ENCODE measurements around the gene ALOX5AP. TPM values are rescaled to one million over a fixed set of nuclear protein-coding genes. Genes with fewer than 3 reads are reported as not detected.

The ALOX5AP gene
- total RNA-seq, 1 experiment from 2014 or later, result not detected

GRCh38 chr13:30727491-30728355, 7.6 kb upstream of the ALOX5AP start:
- BruUV-seq (replicated peaks), result no TSS peak
- H3K36me3 ChIP-seq (ENCODE audit: low read depth), result no peaks in the 10 kb centered on the region
- no peaks in the 10 kb centered on the region for H3K4me1 ChIP-seq (replicated peaks; ENCODE audit: insufficient read depth)
- no peaks in the 10 kb centered on the region for H4K20me1 ChIP-seq (ENCODE audit: insufficient read depth)
- intact Hi-C loops (cut with micrococcal nuclease; ENCODE audit: unreplicated experiment), result no loop called here
- H2AFZ ChIP-seq, result no peak overlapping the region
- peak in 1 of 2 experiments; percentile 24 for DNase-seq
- ChIA-PET CTCF (no interaction called here), POLR2A (ENCODE audit: unreplicated experiment) (no interaction called here)
- no peaks in the 10 kb centered on the region for H3F3A ChIP-seq (ENCODE audit: insufficient read depth, low read depth)
- no peaks in the 10 kb centered on the region; the same call in 1 of the 2 replicates for H3K9me2 ChIP-seq (ENCODE audit: insufficient read depth)
- TF ChIP-seq CTCF (conservative IDR thresholded peaks at IDR 0.05) (no peak), EZH2 (IDR thresholded peaks at IDR 0.05; ENCODE audit: low read depth) (no peak)
- no peak overlapping the region for H3K27ac ChIP-seq
- H3K4me2 ChIP-seq, result no peak overlapping the region
- H3K9me3 ChIP-seq (ENCODE audit: insufficient read depth, low read depth), result 0 out of 2 replicates have a peak, but pooled peaks cover 4% of the 10 kb centered on the region
- no peaks in the 10 kb centered on the region for H3K79me2 ChIP-seq (ENCODE audit: low read depth)
- no peaks in the 10 kb centered on the region for H3K27me3 ChIP-seq (ENCODE audit: insufficient read depth, low read depth)
- no peak overlapping the region for H3K4me3 ChIP-seq

GRCh38 chr13:30729801-30730200, 5.5 kb upstream of the ALOX5AP start:
- Histone ChIP-seq H3K9me3 (ENCODE audit: insufficient read depth, low read depth) (0 out of 2 replicates have a peak, but pooled peaks cover 1% of the 10 kb centered on the region), H3K79me2 (ENCODE audit: low read depth) (no peaks in the 10 kb centered on the region), H3F3A (ENCODE audit: insufficient read depth, low read depth) (peaks cover 8% of the 10 kb centered on the region; the same call in 1 of the 2 replicates), H3K27me3 (ENCODE audit: insufficient read depth, low read depth) (no peaks in the 10 kb centered on the region), H3K36me3 (ENCODE audit: low read depth) (no peaks in the 10 kb centered on the region), H4K20me1 (ENCODE audit: insufficient read depth) (no peaks in the 10 kb centered on the region), H3K4me2 (no peak overlapping the region), H2AFZ (no peak overlapping the region), H3K4me3 (no peak overlapping the region), H3K27ac (no peak overlapping the region), H3K4me1 (replicated peaks; ENCODE audit: insufficient read depth) (peaks cover 11% of the 10 kb centered on the region), H3K9me2 (ENCODE audit: insufficient read depth) (no peaks in the 10 kb centered on the region)
- BruUV-seq (replicated peaks), result no TSS peak
- intact Hi-C loops (cut with micrococcal nuclease; ENCODE audit: unreplicated experiment), result no loop called here
- TF ChIP-seq CTCF (conservative IDR thresholded peaks at IDR 0.05) (no peak), EZH2 (IDR thresholded peaks at IDR 0.05; ENCODE audit: low read depth) (no peak)
- ChIA-PET POLR2A (ENCODE audit: unreplicated experiment) (no interaction called here), CTCF (no interaction called here)
- DNase-seq, result no peak

GRCh38 chr13:30730526-30730925, 4.8 kb upstream of the ALOX5AP start:
- H3K4me1 ChIP-seq (replicated peaks; ENCODE audit: insufficient read depth), result peaks cover 15% of the 10 kb centered on the region
- no peaks in the 10 kb centered on the region for H3K36me3 ChIP-seq (ENCODE audit: low read depth)
- ChIA-PET CTCF (no interaction called here), POLR2A (ENCODE audit: unreplicated experiment) (no interaction called here)
- H3K9me2 ChIP-seq (ENCODE audit: insufficient read depth), result no peaks in the 10 kb centered on the region
- intact Hi-C loops (cut with micrococcal nuclease; ENCODE audit: unreplicated experiment), result no loop called here
- TF ChIP-seq EZH2 (IDR thresholded peaks at IDR 0.05; ENCODE audit: low read depth) (no peak), CTCF (conservative IDR thresholded peaks at IDR 0.05) (no peak)
- peaks cover 10% of the 10 kb centered on the region; the same call in 1 of the 2 replicates for H3F3A ChIP-seq (ENCODE audit: insufficient read depth, low read depth)
- no peaks in the 10 kb centered on the region for H3K79me2 ChIP-seq (ENCODE audit: low read depth)
- no peak overlapping the region for H3K4me2 ChIP-seq
- no peak overlapping the region for H3K27ac ChIP-seq
- H3K9me3 ChIP-seq (ENCODE audit: insufficient read depth, low read depth), result no peaks in the 10 kb centered on the region
- no peak overlapping the region for H3K4me3 ChIP-seq
- no peak overlapping the region for H2AFZ ChIP-seq
- no peaks in the 10 kb centered on the region for H3K27me3 ChIP-seq (ENCODE audit: insufficient read depth, low read depth)
- BruUV-seq (replicated peaks), result no TSS peak
- H4K20me1 ChIP-seq (ENCODE audit: insufficient read depth), result no peaks in the 10 kb centered on the region
- no peak for DNase-seq
